GM23338 (cell line): ENCODE data around the gene ZNF397. TPM values are rescaled to one million over a fixed set of nuclear protein-coding genes. Genes with fewer than 3 reads are reported as not detected.

Experiments used
- ATAC-seq: fragments of 200-7000 bp; cut with Tn5 transposase; 3 replicates; pipeline ENCODE4 v1.9.1; 2020
- DNase-seq: peaks from one replicate; pipeline ENCODE4 v3.0.0-alpha.2; 2015; ENCODE audit warnings: low spot score
- H2AFZ ChIP-seq: fragments of 200-600 bp; sonication (generic); 2 replicates; pipeline ENCODE4 v1.8.0; 2016; ENCODE audit warnings: antibody characterized with exemption, mild to moderate bottlenecking, moderate library complexity
- H3F3A ChIP-seq: fragments of 200-600 bp; sonication (generic); replicated peaks from 2 replicates; pipeline ENCODE4 v1.8.0; 2017; ENCODE audit warnings: antibody characterized with exemption, mixed run types, low read depth
- H3K27ac ChIP-seq: fragments of 200-600 bp; sonication (generic); 2 replicates; pipeline ENCODE4 v1.6.1; 2016; ENCODE audit warnings: low read depth
- H3K27me3 ChIP-seq: fragments of 200-600 bp; sonication (generic); 2 replicates; pipeline ENCODE4 v1.8.0; 2016; ENCODE audit warnings: mild to moderate bottlenecking, mixed run types, moderate library complexity; ENCODE audit not compliant: insufficient read depth
- H3K36me3 ChIP-seq: fragments of 200-600 bp; sonication (generic); 2 replicates; pipeline ENCODE4 v1.8.0; 2016; ENCODE audit warnings: mild to moderate bottlenecking; ENCODE audit not compliant: insufficient read depth
- H3K4me1 ChIP-seq: fragments of 200-600 bp; sonication (generic); 2 replicates; pipeline ENCODE4 v1.8.0; 2016; ENCODE audit warnings: mild to moderate bottlenecking, moderate library complexity; ENCODE audit not compliant: insufficient read depth
- H3K4me2 ChIP-seq: fragments of 200-600 bp; sonication (generic); 2 replicates; pipeline ENCODE4 v1.7.1; 2017; ENCODE audit warnings: mixed run types
- H3K4me3 ChIP-seq: fragments of 200-600 bp; sonication (generic); 2 replicates; pipeline ENCODE4 v1.6.1; 2016; ENCODE audit warnings: mixed run types
- H3K79me2 ChIP-seq: fragments of 200-600 bp; sonication (generic); replicated peaks from 2 replicates; pipeline ENCODE4 v1.8.0; 2017; ENCODE audit warnings: mild to moderate bottlenecking; ENCODE audit not compliant: insufficient read depth
- H3K9me2 ChIP-seq: fragments of 200-600 bp; sonication (generic); 2 replicates; pipeline ENCODE4 v1.8.0; 2017; ENCODE audit not compliant: insufficient read depth
- H4K20me1 ChIP-seq: fragments of 200-600 bp; sonication (generic); replicated peaks from 2 replicates; pipeline ENCODE4 v1.8.0; 2017; ENCODE audit warnings: mild to moderate bottlenecking; ENCODE audit not compliant: insufficient read depth
- H3K27ac Mint-ChIP-seq: 2 replicates; pipeline ENCODE4 v1.8.0; 2020; ENCODE audit warnings: inconsistent platforms, mild to moderate bottlenecking, moderate library complexity, mixed read lengths
- H3K27me3 Mint-ChIP-seq: 3 replicates; pipeline ENCODE4 v1.8.0; 2022; ENCODE audit warnings: low read depth, mild to moderate bottlenecking, moderate library complexity, mixed read lengths, inconsistent platforms; ENCODE audit not compliant: insufficient read depth, poor library complexity
- H3K36me3 Mint-ChIP-seq: 3 replicates; pipeline ENCODE4 v1.8.0; 2021; ENCODE audit warnings: low read depth, mild to moderate bottlenecking, inconsistent platforms, moderate library complexity, mixed read lengths
- H3K4me1 Mint-ChIP-seq: 3 replicates; pipeline ENCODE4 v1.8.0; 2020; ENCODE audit warnings: mild to moderate bottlenecking, inconsistent platforms, mixed read lengths
- H3K4me3 Mint-ChIP-seq: 3 replicates; pipeline ENCODE4 v1.8.0; 2021; ENCODE audit warnings: moderate library complexity, mild to moderate bottlenecking, inconsistent platforms, mixed read lengths
- H3K9me3 Mint-ChIP-seq: 3 replicates; pipeline ENCODE4 v1.8.0; 2020; ENCODE audit warnings: moderate library complexity, mild to moderate bottlenecking, inconsistent platforms, mixed read lengths
- CREB1 ChIP-seq: fragments of 250-450 bp; sonication (Bioruptor Pico); IDR thresholded peaks from 2 replicates; pipeline ENCODE4 v1.5.0; 2020; ENCODE audit warnings: low read depth, mild to moderate bottlenecking, moderate library complexity
- CTCF ChIP-seq, 2 experiments: fragments of 200-600 bp in 1 of 2; sonication (generic) in 1 of 2; conservative IDR thresholded peaks; 2 replicates each; pipeline versions ENCODE4 v1.5.1 to v1.6.1; 2016 to 2017; ENCODE audit warnings: antibody characterized with exemption in 2 of 2, low read depth in 2 of 2, mild to moderate bottlenecking in 2 of 2, moderate library complexity in 1 of 2
- ETS1 ChIP-seq: IDR thresholded peaks from 2 replicates; pipeline ENCODE4 v1.6.1; 2016; ENCODE audit warnings: antibody characterized with exemption
- POLR2AphosphoS5 ChIP-seq: IDR thresholded peaks from 2 replicates; pipeline ENCODE4 v1.6.1; 2016; ENCODE audit warnings: antibody characterized with exemption, low read depth
- STAT1 ChIP-seq: IDR thresholded peaks from one replicate; pipeline ENCODE4 v1.6.1; 2016; ENCODE audit warnings: antibody characterized with exemption; ENCODE audit not compliant: unreplicated experiment
- ZNF114 ChIP-seq: fragments of 250-450 bp; sonication (Bioruptor Pico); IDR thresholded peaks from 2 replicates; pipeline ENCODE4 v1.5.0; 2020; ENCODE audit warnings: mild to moderate bottlenecking, moderate library complexity
- ZNF331 ChIP-seq: fragments of 250-450 bp; sonication (Bioruptor Pico); IDR thresholded peaks from 2 replicates; pipeline ENCODE4 v1.5.0; 2020; ENCODE audit warnings: low read depth, mild to moderate bottlenecking, moderate library complexity
- polyA plus RNA-seq: library from polyadenylated mRNA; unstranded; fragments of >200 nt; fragmentation: Nextera tagmentation; extraction: Ambion mirVana; gene quantifications from 2 replicates; pipeline ENCODE4 v1.2.1, GENCODE V29; 2016
- total RNA-seq: library from RNA; depleted of rRNA; stranded (reverse); fragments of >200 nt; shearing (Covaris generic); gene quantifications from 2 replicates; pipeline ENCODE4 v1.2.3, GENCODE V29; 2014
- TF ChIP-seq, protein P1 (sequence below): IDR thresholded peaks from one replicate; pipeline ENCODE4 v1.6.1; 2018; ENCODE audit warnings: antibody characterized with exemption; ENCODE audit not compliant: unreplicated experiment
- TF ChIP-seq, protein P2 (sequence below): fragments of 250-450 bp; sonication (Bioruptor Pico); IDR thresholded peaks from 2 replicates; pipeline ENCODE4 v1.5.0; 2020; ENCODE audit warnings: mild to moderate bottlenecking, moderate library complexity

Gene ZNF397
- total and polyA plus RNA-seq, 2 experiments from 2014 or later: 19.1 to 48.6 TPM

GRCh38 chr18:35264409-35264808, 23.6 kb downstream of the ZNF397 start (continued):
- TF ChIP-seq, protein P1, sequence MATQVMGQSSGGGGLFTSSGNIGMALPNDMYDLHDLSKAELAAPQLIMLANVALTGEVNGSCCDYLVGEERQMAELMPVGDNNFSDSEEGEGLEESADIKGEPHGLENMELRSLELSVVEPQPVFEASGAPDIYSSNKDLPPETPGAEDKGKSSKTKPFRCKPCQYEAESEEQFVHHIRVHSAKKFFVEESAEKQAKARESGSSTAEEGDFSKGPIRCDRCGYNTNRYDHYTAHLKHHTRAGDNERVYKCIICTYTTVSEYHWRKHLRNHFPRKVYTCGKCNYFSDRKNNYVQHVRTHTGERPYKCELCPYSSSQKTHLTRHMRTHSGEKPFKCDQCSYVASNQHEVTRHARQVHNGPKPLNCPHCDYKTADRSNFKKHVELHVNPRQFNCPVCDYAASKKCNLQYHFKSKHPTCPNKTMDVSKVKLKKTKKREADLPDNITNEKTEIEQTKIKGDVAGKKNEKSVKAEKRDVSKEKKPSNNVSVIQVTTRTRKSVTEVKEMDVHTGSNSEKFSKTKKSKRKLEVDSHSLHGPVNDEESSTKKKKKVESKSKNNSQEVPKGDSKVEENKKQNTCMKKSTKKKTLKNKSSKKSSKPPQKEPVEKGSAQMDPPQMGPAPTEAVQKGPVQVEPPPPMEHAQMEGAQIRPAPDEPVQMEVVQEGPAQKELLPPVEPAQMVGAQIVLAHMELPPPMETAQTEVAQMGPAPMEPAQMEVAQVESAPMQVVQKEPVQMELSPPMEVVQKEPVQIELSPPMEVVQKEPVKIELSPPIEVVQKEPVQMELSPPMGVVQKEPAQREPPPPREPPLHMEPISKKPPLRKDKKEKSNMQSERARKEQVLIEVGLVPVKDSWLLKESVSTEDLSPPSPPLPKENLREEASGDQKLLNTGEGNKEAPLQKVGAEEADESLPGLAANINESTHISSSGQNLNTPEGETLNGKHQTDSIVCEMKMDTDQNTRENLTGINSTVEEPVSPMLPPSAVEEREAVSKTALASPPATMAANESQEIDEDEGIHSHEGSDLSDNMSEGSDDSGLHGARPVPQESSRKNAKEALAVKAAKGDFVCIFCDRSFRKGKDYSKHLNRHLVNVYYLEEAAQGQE: no peak
- TF ChIP-seq CREB1 (CRISPR knock-in tag) (no peak), ZNF114 (CRISPR knock-in tag) (no peak)

GRCh38 chr18:35267161-35267651, 26.4 kb downstream of the ZNF397 start:
- peak overlapping the region; percentile 63; the same call in 1 of the 2 replicates for H3K27ac ChIP-seq
- H3K27ac Mint-ChIP-seq: peak overlapping the region; percentile 76

More at GRCh38 chr18:35267161-35267651, 26.4 kb downstream of the ZNF397 start:
- Histone ChIP-seq H2AFZ (peak overlapping the region; percentile 93), H3K27me3 (peaks cover 11% of the 10 kb centered on the region; the same call in 1 of the 2 replicates), H3K4me1 (no peaks in the 10 kb centered on the region), H3K4me3 (peak overlapping the region; percentile 59), H3K9me2 (peaks cover 16% of the 10 kb centered on the region; the same call in 1 of the 2 replicates), H4K20me1 (no peaks in the 10 kb centered on the region), H3F3A (no peaks in the 10 kb centered on the region), H3K36me3 (no peaks in the 10 kb centered on the region; the same call in 1 of the 2 replicates), H3K4me2 (peak overlapping the region; percentile 74), H3K79me2 (no peaks in the 10 kb centered on the region)
- TF ChIP-seq CREB1 (CRISPR knock-in tag) (no peak), CTCF (conservative IDR thresholded peaks at IDR 0.05; ENCODE audit: low read depth in 2 of 2) (peak in 1 of 2 experiments; percentile 30; a peak in 1 of 4 replicates), POLR2AphosphoS5 (peak; percentile 55), ZNF331 (CRISPR knock-in tag) (no peak), ZNF114 (CRISPR knock-in tag) (no peak), ETS1 (peak; percentile 61), STAT1 (no peak)
- TF ChIP-seq, protein P2, sequence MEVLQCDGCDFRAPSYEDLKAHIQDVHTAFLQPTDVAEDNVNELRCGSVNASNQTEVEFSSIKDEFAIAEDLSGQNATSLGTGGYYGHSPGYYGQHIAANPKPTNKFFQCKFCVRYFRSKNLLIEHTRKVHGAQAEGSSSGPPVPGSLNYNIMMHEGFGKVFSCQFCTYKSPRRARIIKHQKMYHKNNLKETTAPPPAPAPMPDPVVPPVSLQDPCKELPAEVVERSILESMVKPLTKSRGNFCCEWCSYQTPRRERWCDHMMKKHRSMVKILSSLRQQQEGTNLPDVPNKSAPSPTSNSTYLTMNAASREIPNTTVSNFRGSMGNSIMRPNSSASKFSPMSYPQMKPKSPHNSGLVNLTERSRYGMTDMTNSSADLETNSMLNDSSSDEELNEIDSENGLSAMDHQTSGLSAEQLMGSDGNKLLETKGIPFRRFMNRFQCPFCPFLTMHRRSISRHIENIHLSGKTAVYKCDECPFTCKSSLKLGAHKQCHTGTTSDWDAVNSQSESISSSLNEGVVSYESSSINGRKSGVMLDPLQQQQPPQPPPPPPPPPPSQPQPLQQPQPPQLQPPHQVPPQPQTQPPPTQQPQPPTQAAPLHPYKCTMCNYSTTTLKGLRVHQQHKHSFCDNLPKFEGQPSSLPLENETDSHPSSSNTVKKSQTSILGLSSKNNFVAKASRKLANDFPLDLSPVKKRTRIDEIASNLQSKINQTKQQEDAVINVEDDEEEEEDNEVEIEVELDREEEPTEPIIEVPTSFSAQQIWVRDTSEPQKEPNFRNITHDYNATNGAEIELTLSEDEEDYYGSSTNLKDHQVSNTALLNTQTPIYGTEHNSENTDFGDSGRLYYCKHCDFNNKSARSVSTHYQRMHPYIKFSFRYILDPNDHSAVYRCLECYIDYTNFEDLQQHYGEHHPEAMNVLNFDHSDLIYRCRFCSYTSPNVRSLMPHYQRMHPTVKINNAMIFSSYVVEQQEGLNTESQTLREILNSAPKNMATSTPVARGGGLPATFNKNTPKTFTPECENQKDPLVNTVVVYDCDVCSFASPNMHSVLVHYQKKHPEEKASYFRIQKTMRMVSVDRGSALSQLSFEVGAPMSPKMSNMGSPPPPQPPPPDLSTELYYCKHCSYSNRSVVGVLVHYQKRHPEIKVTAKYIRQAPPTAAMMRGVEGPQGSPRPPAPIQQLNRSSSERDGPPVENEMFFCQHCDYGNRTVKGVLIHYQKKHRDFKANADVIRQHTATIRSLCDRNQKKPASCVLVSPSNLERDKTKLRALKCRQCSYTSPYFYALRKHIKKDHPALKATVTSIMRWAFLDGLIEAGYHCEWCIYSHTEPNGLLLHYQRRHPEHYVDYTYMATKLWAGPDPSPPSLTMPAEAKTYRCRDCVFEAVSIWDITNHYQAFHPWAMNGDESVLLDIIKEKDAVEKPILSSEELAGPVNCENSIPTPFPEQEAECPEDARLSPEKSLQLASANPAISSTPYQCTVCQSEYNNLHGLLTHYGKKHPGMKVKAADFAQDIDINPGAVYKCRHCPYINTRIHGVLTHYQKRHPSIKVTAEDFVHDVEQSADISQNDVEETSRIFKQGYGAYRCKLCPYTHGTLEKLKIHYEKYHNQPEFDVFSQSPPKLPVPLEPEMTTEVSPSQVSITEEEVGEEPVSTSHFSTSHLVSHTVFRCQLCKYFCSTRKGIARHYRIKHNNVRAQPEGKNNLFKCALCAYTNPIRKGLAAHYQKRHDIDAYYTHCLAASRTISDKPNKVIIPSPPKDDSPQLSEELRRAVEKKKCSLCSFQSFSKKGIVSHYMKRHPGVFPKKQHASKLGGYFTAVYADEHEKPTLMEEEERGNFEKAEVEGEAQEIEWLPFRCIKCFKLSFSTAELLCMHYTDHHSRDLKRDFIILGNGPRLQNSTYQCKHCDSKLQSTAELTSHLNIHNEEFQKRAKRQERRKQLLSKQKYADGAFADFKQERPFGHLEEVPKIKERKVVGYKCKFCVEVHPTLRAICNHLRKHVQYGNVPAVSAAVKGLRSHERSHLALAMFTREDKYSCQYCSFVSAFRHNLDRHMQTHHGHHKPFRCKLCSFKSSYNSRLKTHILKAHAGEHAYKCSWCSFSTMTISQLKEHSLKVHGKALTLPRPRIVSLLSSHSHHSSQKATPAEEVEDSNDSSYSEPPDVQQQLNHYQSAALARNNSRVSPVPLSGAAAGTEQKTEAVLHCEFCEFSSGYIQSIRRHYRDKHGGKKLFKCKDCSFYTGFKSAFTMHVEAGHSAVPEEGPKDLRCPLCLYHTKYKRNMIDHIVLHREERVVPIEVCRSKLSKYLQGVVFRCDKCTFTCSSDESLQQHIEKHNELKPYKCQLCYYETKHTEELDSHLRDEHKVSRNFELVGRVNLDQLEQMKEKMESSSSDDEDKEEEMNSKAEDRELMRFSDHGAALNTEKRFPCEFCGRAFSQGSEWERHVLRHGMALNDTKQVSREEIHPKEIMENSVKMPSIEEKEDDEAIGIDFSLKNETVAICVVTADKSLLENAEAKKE (CRISPR knock-in tag): no peak
- peaks cover 3% of the 10 kb centered on the region; the same call in 2 of the 3 replicates for H3K4me1 Mint-ChIP-seq
- peaks cover 33% of the 10 kb centered on the region for H3K9me3 Mint-ChIP-seq
- DNase-seq: peak; percentile 89
- H3K27me3 Mint-ChIP-seq: peaks cover 15% of the 10 kb centered on the region
- ATAC-seq: peak; percentile 93
- H3K4me3 Mint-ChIP-seq: peak overlapping the region; percentile 73
- H3K36me3 Mint-ChIP-seq: peaks cover 49% of the 10 kb centered on the region
